ENCODE measurements around the gene TRIM71.

DNA sequence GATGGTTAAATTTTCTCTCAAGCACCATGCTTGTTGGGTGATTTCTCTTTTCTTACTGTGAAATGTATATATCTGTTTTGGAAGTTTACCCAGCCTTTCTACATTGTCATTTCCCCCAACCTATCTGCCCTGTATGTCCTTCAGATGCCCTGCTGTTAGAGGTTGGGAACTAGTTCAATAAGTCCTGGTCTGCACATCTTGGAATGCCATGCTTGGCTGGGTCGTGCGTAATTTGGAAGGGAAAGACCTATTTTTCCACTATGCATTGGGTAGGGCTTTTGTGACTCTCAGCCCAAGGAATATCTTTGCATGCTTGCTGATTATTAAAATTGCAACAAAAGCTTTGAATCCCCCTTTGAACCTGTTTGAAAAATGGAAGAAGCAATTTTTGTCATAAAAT, 63.8 kb downstream of the TRIM71 start:
- TF ChIP-seq CTCF (IDR thresholded peaks at IDR 0.05) (no peak), POLR2A (IDR thresholded peaks at IDR 0.05) (no peak), POLR2AphosphoS5 (IDR thresholded peaks at IDR 0.05) (no peak)

Data from prostate gland (tissue), 2 donors.